Activated CD8-positive, alpha-beta memory T cell treated with anti-CD3 and anti-CD28 coated beads, Interleukin-2, amount 50 U/mL, for 1 hour (primary cell): ENCODE data around the gene OVCH2.

Experiments
- DNase-seq: peaks from one replicate; pipeline ENCODE4 v3.0.0-alpha.2; 2020; ENCODE audit errors: extremely low read depth

OVCH2 gene

GRCh38 chr11:7639643-7640025 lies 66.6 kb downstream of the OVCH2 start:
- no peak for DNase-seq
